ENCODE results near the gene KSR1.

- TF ChIP-seq, protein P1, sequence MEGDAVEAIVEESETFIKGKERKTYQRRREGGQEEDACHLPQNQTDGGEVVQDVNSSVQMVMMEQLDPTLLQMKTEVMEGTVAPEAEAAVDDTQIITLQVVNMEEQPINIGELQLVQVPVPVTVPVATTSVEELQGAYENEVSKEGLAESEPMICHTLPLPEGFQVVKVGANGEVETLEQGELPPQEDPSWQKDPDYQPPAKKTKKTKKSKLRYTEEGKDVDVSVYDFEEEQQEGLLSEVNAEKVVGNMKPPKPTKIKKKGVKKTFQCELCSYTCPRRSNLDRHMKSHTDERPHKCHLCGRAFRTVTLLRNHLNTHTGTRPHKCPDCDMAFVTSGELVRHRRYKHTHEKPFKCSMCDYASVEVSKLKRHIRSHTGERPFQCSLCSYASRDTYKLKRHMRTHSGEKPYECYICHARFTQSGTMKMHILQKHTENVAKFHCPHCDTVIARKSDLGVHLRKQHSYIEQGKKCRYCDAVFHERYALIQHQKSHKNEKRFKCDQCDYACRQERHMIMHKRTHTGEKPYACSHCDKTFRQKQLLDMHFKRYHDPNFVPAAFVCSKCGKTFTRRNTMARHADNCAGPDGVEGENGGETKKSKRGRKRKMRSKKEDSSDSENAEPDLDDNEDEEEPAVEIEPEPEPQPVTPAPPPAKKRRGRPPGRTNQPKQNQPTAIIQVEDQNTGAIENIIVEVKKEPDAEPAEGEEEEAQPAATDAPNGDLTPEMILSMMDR (conservative IDR thresholded peaks at IDR 0.05; ENCODE audit: low read depth in 2 of 2): no peak
- TF ChIP-seq POLR2AphosphoS5 (IDR thresholded peaks at IDR 0.05; ENCODE audit: low read depth) (no peak), EZH2 (IDR thresholded peaks at IDR 0.05; ENCODE audit: low read depth, unreplicated experiment) (no peak)
These were observed 35.5 kb downstream of the KSR1 start for GRCh38 chr17:27491713-27492190.
